ENCODE measurements around the gene RAB8A. TPM values are rescaled to one million over a fixed set of nuclear protein-coding genes. Genes with fewer than 3 reads are reported as not detected.

The RAB8A gene
- total and polyA plus RNA-seq, 3 experiments from 2014 or later = 86.3 to 298 (median 268) TPM

DNA sequence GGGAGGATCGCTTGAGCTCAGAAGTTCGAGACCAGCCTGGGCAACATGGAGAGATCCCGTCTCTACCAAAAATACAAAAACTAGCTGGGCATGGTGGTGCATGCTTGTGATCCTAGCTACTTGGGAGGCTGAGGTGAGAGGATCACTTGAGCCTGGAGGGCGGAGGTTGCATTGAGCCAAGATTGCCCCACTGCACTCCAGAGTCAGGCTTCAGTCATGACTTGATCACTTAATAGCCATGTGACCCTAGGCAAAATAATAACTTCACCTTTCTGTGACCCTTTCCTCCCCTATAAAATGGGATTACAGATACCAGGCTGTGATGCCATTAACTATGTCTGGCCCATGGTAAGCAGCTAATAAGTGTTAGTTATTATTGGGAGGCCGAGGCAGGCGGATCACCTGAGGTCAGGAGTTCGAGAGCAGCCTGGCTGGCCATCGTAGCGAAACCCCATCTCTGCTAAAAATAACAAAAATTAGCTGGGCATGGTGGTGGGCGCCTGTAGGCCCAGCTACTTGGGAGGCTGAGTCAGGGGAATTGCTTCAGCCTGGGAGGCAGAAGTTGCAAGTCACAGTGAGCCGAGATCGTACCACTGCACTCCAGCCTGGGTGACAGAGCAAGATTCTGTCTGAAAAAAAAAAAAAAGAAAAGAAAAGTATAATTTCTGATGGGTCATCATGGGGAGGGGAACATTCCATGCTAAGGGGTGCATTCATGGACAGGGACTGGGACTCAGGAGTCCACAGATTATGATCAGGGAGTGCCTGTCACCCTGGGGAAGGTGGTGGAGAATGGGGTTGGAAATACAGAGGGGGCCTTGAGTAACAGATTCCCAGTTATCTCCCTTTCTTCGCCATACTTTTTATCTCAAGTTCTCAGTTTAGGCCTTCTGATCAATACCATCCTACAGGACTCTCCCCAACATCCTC, 19.9 kb upstream of the RAB8A start:
- no peak overlapping the region for H3K4me3 ChIP-seq (ENCODE audit: low read length)
- DNase-seq = no peak
- H3K27ac Mint-ChIP-seq = peak overlapping the region in 4 of 8 donors; percentile 35 to 65 (median 56)
- ChIA-PET POLR2A (no interaction called here), CTCF (interaction anchor here (0.6 to 1.3 kb wide), 4 partner anchors 10 to 706 kb away, joined by 4 to 7 read pairs (median 4); no protein-coding TSS in a partner anchor)
- H3K36me3 ChIP-seq (ENCODE audit: insufficient read depth, low read length) = peaks cover 70% of the 10 kb centered on the region
- peaks cover 22 to 24% (median 23%) of the 10 kb centered on the region in 3 donors for H3K4me1 Mint-ChIP-seq
- no peaks in the 10 kb centered on the region for H3K9me3 ChIP-seq (ENCODE audit: low read length)
- H3K4me1 ChIP-seq (ENCODE audit: insufficient read depth, low read length) = peaks cover 14% of the 10 kb centered on the region
- no peak overlapping the region for H3K27ac ChIP-seq (ENCODE audit: low read depth, low read length)
- H3K36me3 Mint-ChIP-seq = peaks cover 17 to 87% (median 23%) of the 10 kb centered on the region in 3 donors
- no peaks in the 10 kb centered on the region for H3K27me3 ChIP-seq (ENCODE audit: insufficient read depth, low read length, poor library complexity, severe bottlenecking)
- H3K9me3 Mint-ChIP-seq = no peaks in the 10 kb centered on the region
- H3K27me3 Mint-ChIP-seq = no peaks in the 10 kb centered on the region
- H3K4me3 Mint-ChIP-seq = peak overlapping the region in 1 of 7 donors; percentile 40

DNA sequence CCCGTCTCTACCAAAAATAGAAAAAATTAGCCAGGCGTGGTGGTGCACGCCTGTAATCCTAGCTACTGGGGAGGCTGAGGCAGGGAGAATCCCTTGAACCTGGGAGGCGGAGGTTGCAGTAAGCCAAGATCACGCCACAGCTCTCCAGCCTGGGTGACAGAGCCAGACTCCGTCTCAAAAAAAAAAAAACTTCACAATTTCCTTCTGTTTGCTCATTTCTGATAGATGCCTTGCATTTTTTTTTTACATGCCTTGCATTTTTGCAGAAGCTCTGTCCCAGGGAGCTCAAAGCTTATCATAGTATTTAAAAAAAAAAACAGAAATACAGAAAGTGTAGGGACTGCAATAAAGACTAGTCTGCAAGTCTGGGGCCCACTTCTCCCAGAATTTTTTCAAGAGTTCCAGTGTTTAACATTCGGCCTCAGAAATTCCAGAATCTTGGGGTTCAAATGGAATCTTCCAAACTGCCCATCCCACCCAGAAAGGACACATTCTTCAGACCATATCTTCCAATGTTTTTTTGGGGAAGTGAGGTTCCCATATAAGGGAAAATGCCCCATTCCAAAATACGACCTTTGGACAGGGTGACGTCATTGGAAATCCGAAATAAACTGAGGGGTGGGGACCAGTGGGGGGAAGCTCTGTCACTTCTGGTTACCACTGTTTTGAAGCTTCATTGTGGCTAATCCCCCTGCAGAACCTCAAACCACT, 17.2 kb upstream of the RAB8A start:
- DNase-seq = no peak
- Mint-ChIP-seq H3K27me3 (no peaks in the 10 kb centered on the region), H3K36me3 (peaks cover 6 to 89% (median 23%) of the 10 kb centered on the region in 3 donors), H3K27ac (peak overlapping the region in 6 of 8 donors; percentile 21 to 87 (median 66)), H3K9me3 (no peaks in the 10 kb centered on the region), H3K4me1 (peaks cover 14 to 19% (median 16%) of the 10 kb centered on the region in 3 donors), H3K4me3 (no peak overlapping the region)
- Histone ChIP-seq H3K27me3 (ENCODE audit: insufficient read depth, low read length, poor library complexity, severe bottlenecking) (no peaks in the 10 kb centered on the region), H3K4me3 (ENCODE audit: low read length) (no peak overlapping the region), H3K4me1 (ENCODE audit: insufficient read depth, low read length) (peaks cover 12% of the 10 kb centered on the region), H3K27ac (ENCODE audit: low read depth, low read length) (no peak overlapping the region), H3K9me3 (ENCODE audit: low read length) (no peaks in the 10 kb centered on the region), H3K36me3 (ENCODE audit: insufficient read depth, low read length) (peaks cover 63% of the 10 kb centered on the region)
- ChIA-PET CTCF (interaction anchor here (1.0 to 1.8 kb wide), 3 partner anchors 12 to 24 kb away, joined by 4 to 6 read pairs (median 4); no protein-coding TSS in a partner anchor), POLR2A (interaction anchor here (0.6 to 1.6 kb wide), 3 partner anchors 8 to 24 kb away, joined by 3 to 4 read pairs (median 4); no protein-coding TSS in a partner anchor)

DNA sequence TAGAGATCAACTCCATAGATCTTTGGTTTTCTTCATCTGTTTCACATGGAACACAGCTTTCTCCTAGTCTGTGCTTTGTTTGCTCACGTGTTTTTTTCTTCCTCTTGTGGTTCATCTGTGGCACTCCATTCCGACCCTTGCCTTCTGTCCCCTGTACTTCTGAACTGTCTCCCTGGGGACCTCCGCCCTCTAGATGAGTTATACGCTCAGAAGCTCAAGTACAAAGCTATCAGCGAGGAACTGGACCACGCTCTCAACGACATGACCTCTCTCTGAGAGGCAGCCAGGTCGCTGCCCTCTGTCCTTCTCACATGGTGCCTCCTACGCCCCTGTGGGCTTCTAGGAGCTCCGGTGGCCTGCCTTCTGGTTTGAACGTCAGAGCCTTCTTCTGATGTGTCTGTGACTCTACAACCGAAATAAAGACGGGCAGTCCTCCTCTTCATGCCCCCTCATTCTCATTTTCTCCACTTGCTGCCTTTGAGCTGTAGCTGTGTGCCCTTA, 16.6 kb upstream of the RAB8A start:
- H3K9me3 Mint-ChIP-seq = no peaks in the 10 kb centered on the region
- Histone ChIP-seq H3K4me3 (ENCODE audit: low read length) (no peak overlapping the region), H3K36me3 (ENCODE audit: insufficient read depth, low read length) (peaks cover 64% of the 10 kb centered on the region), H3K27ac (ENCODE audit: low read depth, low read length) (no peak overlapping the region), H3K27me3 (ENCODE audit: insufficient read depth, low read length, poor library complexity, severe bottlenecking) (no peaks in the 10 kb centered on the region), H3K9me3 (ENCODE audit: low read length) (no peaks in the 10 kb centered on the region), H3K4me1 (ENCODE audit: insufficient read depth, low read length) (peaks cover 12% of the 10 kb centered on the region)
- peak overlapping the region; percentile 21 to 87 (median 70) for H3K27ac Mint-ChIP-seq
- H3K4me1 Mint-ChIP-seq = peaks cover 14 to 19% (median 18%) of the 10 kb centered on the region in 3 donors
- CTCF ChIA-PET = interaction anchor here (1.0 to 2.0 kb wide), 4 partner anchors 11 to 54 kb away, joined by 4 to 7 read pairs (median 5); no protein-coding TSS in a partner anchor
- no peaks in the 10 kb centered on the region for H3K27me3 Mint-ChIP-seq
- peaks cover 6 to 89% (median 28%) of the 10 kb centered on the region in 3 donors for H3K36me3 Mint-ChIP-seq
- H3K4me3 Mint-ChIP-seq = no peak overlapping the region
- POLR2A ChIA-PET = interaction anchor here (0.6 to 1.6 kb wide), 3 partner anchors 8 to 24 kb away, joined by 3 to 4 read pairs (median 4); no protein-coding TSS in a partner anchor
- DNase-seq = peak in 1 of 5 donors; percentile 62

DNA sequence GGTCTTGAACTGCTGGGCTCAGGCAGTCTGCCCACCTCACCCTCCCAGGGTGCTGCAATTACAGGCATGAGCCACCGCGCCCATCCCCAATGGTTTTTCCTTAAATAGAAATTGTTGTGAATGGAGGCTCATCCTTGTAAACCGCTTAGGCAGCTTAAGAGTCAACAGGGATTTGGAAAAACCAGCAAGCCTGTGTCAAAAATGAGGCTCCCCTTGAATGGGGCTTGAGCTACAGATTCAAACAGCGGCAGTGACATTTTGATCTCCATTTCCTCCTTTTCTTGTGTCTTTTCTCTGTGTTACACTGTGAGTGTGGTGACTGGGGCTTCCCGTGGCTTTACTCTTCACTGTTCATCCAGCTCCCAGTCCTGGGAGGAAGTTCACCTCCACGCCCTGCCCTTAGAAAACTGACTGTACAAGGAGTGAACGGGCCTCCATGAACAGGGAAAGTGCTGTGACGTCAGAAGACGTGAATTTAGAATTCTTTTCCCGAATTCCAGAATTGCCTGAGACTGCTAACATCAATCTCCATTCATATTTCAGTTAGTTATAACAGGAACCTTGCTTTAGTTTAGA, 15.3 kb upstream of the RAB8A start:
- POLR2A ChIA-PET = interaction anchor here (0.6 to 0.8 kb wide), 3 partner anchors 11 to 89 kb away, joined by 3 to 10 read pairs (median 4); partner anchors contain the start of gene FAM32A
- Histone ChIP-seq H3K9me3 (ENCODE audit: low read length) (no peaks in the 10 kb centered on the region), H3K4me1 (ENCODE audit: insufficient read depth, low read length) (peaks cover 12% of the 10 kb centered on the region)

DNA sequence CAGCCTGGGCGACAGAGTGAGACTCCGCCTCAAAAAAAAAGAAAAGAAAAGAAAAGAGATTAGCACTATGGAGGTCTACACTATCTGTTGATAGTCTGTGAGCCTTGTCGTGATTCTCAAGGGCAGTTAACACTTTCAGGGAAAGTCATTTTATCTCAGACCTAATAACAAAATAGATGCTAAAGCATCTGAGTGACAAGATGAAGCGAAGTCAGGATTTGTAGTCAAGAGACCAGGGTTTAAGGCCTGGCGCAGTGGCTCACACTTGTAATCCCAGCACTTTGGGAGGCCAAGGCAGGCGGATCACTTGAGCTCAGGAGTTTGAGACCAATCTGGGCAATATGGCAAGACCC, 13.3 kb upstream of the RAB8A start:
- Histone ChIP-seq H3K27me3 (ENCODE audit: insufficient read depth, low read length, poor library complexity, severe bottlenecking) (no peaks in the 10 kb centered on the region), H3K4me1 (ENCODE audit: insufficient read depth, low read length) (peaks cover 12% of the 10 kb centered on the region), H3K36me3 (ENCODE audit: insufficient read depth, low read length) (peaks cover 55% of the 10 kb centered on the region), H3K27ac (ENCODE audit: low read depth, low read length) (no peak overlapping the region), H3K9me3 (ENCODE audit: low read length) (no peaks in the 10 kb centered on the region), H3K4me3 (ENCODE audit: low read length) (no peak overlapping the region)
- peaks cover 6 to 89% (median 28%) of the 10 kb centered on the region in 3 donors for H3K36me3 Mint-ChIP-seq
- no peak for DNase-seq
- H3K27ac Mint-ChIP-seq = peak overlapping the region in 4 of 8 donors; percentile 18 to 58 (median 40)
- POLR2A ChIA-PET = no interaction called here
- no peaks in the 10 kb centered on the region for H3K9me3 Mint-ChIP-seq
- no peaks in the 10 kb centered on the region for H3K27me3 Mint-ChIP-seq
- no peak overlapping the region for H3K4me3 Mint-ChIP-seq
- CTCF ChIA-PET = interaction anchor here (1.5 to 3.5 kb wide), 3 partner anchors 12 to 14 kb away, joined by 4 to 15 read pairs (median 12); partner anchors contain the start of gene RAB8A
- H3K4me1 Mint-ChIP-seq = peaks cover 14 to 19% (median 17%) of the 10 kb centered on the region in 3 donors

More for the DNA sequence above, 15.3 kb upstream of the RAB8A start:
- CTCF ChIA-PET = interaction anchor here (1.0 to 3.5 kb wide), 6 partner anchors 10 to 86 kb away, joined by 3 to 12 read pairs (median 4); partner anchors contain the start of gene TPM4
- Mint-ChIP-seq H3K4me3 (no peak overlapping the region), H3K36me3 (peaks cover 6 to 90% (median 30%) of the 10 kb centered on the region in 3 donors), H3K9me3 (no peaks in the 10 kb centered on the region), H3K4me1 (peaks cover 14 to 19% (median 18%) of the 10 kb centered on the region in 3 donors), H3K27ac (peak overlapping the region in 2 of 8 donors; percentile 15 to 20), H3K27me3 (no peaks in the 10 kb centered on the region)
- Histone ChIP-seq H3K27ac (ENCODE audit: low read depth, low read length) (no peak overlapping the region), H3K4me3 (ENCODE audit: low read length) (no peak overlapping the region), H3K36me3 (ENCODE audit: insufficient read depth, low read length) (peaks cover 63% of the 10 kb centered on the region), H3K27me3 (ENCODE audit: insufficient read depth, low read length, poor library complexity, severe bottlenecking) (no peaks in the 10 kb centered on the region)
- no peak for DNase-seq

DNA sequence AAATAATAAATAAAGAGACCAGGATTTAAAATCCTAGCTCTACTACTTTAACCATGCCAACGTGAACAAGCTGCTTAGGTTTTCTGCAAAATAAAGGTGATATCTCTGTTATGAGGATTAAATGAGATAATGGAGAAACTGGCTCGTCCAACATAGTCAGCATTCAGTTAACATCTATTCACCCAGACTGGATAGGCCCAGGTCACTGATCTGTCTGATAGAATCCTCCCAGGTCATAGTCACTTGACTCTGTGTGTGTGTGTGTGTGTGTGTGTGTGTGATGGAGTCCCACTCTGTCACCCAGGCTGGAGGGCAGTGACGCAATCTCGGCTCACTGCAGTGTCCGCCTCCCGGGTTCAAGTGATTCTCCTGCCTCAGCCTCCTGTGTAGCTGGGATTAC, 12.9 kb upstream of the RAB8A start:
- ChIA-PET CTCF (interaction anchor here (1.5 to 3.5 kb wide), 3 partner anchors 12 to 15 kb away, joined by 4 to 15 read pairs (median 12); partner anchors contain the start of gene RAB8A), POLR2A (no interaction called here)
- Histone ChIP-seq H3K9me3 (ENCODE audit: low read length) (no peaks in the 10 kb centered on the region), H3K27ac (ENCODE audit: low read depth, low read length) (no peak overlapping the region), H3K36me3 (ENCODE audit: insufficient read depth, low read length) (peaks cover 51% of the 10 kb centered on the region), H3K4me3 (ENCODE audit: low read length) (no peak overlapping the region), H3K4me1 (ENCODE audit: insufficient read depth, low read length) (peaks cover 12% of the 10 kb centered on the region), H3K27me3 (ENCODE audit: insufficient read depth, low read length, poor library complexity, severe bottlenecking) (no peaks in the 10 kb centered on the region)
- Mint-ChIP-seq H3K4me1 (peaks cover 14 to 19% (median 14%) of the 10 kb centered on the region in 3 donors), H3K4me3 (no peak overlapping the region), H3K36me3 (peaks cover 6 to 88% (median 26%) of the 10 kb centered on the region in 3 donors), H3K27me3 (no peaks in the 10 kb centered on the region), H3K27ac (peak overlapping the region in 1 of 8 donors; percentile 32), H3K9me3 (no peaks in the 10 kb centered on the region)
- no peak for DNase-seq
